Measurements from ENCODE around the gene RAPGEF3.

The RAPGEF3 gene

DNA sequence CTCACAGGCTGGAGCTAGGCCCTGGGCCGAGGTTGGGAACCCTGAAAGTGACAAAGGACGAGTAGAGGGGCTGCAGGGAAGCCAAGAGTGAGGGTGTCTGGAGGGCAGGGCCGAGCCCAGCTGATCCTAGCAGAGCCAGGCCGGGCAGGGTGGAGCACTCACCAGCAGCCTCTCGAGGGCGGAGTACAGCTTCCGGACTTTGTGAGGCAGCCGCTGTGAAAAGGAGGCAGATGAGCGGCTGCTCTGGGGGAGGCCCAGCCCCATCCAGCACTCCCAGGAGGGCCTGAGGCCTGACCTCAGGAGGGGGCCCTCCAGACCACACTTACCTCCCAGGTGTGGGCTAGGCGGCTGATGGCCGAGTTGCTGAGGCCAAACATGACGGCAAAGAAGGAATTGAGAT lies 18.7 kb downstream of the RAPGEF3 start:
- no peak for DNase-seq

DNA sequence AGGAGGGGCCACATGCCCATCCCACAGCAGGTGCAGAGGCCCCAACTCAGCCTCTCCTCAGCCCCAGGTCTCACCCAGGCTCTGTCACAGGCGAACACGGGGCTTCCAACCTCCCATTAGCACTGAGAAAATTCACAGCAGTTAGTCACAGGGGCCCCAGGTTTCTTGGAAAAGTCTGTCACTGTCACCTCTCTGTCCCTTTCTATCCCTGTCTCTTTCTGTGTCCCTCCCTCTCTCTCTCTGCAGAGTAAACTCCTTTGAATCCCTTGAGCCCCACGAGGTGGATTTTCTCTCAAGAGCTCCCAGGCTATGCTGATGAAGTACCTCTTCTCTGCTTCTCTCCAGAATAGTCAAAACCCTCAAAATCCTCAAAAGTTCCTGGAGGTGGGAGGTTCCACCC lies 19.4 kb downstream of the RAPGEF3 start:
- DNase-seq: no peak

GRCh38 chr12:47737936-47738594 lies 20.6 kb downstream of the RAPGEF3 start:
- DNase-seq: no peak

DNA sequence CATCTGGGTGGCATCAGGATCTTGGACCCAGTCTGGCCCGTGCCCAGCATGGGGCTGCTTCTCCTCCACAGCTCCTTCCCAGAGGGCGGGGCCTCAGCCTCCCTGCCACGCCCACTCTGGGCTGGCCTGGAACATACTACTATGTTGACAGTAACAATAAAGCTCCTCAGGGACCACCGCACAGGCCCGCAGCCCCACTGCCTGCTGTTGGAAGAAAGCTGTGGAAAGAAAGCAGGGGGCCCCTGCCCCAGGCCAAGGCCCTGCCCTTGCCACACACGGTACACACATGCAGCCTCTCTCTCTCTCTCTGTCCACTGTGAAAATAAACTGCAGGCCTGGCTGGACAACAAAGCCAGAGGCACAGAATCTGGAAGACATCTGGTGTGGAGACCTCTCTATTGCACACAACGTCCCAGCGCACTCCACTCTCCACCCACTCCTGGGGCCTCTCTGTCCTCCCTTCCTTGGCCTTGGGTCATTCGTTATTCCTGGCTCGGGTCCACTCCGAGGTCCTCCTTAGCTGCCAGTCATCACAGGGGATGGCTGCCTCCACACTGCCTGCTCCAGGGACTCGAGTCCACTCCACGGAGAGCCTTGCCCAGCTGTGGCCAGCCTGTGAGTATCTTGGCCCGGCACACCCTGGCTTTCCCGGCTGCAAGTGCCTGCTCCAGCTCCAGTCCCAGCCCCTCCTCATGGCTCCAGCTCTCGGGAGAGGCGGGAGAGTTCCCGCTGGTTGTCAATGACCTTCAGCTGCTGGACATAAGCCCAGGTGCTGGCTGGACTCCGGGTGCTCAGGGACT lies 21.6 kb downstream of the RAPGEF3 start:
- no peak for DNase-seq

DNA sequence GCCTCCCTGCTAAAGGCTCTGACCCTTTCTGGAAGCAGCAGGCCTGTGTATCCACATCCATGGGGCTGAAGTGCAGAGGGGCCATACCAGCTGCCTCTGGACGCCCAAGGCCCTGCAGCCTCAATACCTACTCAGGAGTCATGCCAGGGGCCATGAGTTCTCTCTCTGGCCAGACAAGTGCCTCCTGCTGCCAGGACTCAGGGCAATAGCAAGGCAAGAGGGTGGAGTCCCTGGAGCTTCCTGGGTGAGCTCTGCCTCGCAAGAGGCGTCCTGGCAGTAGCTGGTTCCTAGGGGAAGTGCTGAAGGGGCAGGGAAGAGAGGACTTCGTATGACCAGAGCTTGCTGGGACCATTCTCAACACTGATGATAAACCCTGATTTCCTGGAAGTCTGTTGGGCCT lies 22.5 kb downstream of the RAPGEF3 start:
- DNase-seq: no peak

DNA sequence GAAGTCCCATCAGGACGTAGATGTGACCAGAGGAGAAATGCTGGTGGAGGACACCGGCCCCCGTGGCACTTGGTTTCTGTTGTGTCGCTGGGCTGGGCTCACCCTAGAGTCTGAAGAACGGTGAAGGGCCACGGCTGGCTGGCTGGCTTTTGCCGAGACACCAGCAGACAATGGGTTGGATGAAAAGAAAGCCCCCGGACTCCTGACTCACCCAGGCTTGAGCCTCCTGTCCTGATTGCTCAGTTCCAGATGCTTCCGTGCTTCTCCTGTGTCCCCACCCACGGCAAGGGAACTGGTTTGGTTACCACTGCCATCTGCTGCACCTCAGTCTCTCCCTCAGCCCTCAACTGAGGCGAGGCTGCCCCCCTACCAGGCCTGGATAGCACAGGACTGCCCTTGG lies 23.0 kb downstream of the RAPGEF3 start:
- DNase-seq: no peak

DNA sequence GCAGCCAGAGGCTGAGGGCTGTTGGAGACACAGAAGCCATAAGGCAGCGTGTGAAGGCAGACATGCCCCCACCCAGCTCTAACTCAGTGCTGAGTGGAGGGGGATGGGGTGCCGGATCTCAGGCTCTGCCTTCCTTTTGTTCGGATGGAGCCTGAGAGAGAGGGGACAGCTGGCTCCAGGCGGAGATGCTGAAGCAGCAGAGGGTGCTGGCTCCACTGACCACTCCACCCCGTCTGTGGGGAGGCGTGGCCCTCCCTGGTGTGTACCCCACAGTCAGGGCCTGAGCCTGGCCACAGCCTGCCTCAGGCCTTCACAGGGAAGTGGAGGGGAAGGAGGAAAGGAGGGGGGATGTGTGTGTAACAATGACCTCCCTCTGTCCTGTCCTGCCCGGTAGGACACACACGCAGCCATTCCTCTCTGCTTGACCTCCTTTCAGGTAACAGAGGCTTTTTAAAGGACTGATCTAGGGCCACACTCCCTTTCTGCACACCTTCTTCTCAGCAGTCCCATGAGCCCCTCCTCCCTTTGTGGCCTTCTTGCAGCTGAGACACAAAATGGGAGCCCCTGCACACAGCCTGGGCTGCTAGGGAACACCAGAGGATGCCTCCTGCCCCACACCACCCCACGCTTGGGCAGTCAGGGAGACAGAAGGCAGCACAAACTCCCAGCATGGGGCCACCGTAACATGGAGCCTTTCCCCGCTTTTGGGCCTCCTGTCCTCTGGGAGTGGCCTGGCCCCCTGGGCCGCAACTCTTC lies 23.8 kb downstream of the RAPGEF3 start:
- no peak for DNase-seq

- no peak for DNase-seq
These were observed 25.5 kb downstream of the RAPGEF3 start for GRCh38 chr12:47733142-47733541.

- DNase-seq: no peak
These were observed 26.2 kb downstream of the RAPGEF3 start for GRCh38 chr12:47732504-47732903.

DNA sequence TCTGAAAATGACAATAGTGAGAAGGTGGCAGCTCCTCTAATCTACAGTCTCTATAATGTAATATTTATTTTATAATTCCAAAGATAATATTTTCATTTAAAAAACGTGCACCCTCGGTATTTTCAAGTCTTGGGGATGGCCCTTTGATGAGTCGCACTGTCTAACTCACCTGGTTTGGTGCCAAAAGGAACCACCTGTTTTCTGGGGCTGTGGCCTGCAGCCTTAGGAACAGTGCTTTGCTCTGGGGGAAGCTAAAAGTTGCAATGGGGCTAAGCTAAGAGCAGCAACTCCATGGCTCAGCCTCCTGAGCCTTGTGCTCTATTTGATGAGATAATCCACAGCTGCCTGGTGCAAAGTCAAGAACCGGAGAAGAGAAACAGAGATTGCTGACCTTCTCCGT lies 27.0 kb downstream of the RAPGEF3 start:
- DNase-seq: no peak

DNA sequence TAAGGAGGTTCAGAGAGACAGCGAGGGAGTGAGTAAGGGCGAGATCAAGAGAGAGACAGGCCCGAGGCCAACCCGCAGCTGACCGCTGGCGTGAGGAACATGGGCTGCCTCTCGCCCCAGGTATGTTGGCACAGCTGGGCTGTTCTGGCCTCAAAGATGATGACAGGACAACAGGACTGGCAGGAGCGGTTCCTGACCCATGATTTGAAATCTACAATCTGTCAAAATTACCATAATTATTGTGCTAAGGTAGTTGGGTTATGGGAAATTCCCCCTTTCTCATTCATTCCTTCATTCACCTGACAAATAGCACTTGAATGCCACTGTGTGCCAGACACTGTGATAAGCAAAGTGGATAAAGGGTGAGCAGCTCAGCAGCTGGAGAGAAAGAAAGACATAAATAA lies 28.3 kb downstream of the RAPGEF3 start:
- DNase-seq: no peak

DNA sequence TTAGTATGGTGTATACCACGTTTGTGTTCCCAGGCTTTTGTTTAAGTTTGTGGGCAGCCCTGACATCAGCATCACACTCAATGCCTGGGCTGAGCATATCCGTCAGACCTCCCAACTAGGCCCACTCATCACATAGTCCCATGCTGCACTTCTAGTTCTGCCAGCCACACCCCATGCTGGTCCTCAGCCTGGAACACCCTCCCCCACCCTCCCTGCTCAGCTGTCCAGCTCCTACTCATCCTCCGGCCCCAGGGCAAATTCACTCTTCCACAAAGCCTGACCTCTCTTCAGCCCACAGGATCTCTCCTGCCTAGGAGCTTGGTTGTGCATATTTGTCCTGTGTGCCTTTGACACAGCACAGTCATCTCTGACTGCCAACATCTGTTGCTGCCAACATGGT lies 29.4 kb downstream of the RAPGEF3 start:
- DNase-seq: no peak

- DNase-seq: no peak
These were observed 32.8 kb downstream of the RAPGEF3 start for GRCh38 chr12:47725893-47726292.

- no peak for DNase-seq
These were observed 33.4 kb downstream of the RAPGEF3 start, which contains the start of gene ENDOU for GRCh38 chr12:47725091-47725772. TSS of gene ENDOU (minus strand) at chr12:47725490. CDS start at chr12:47725413, 77 bp downstream.

- DNase-seq: no peak
These were observed 35.6 kb downstream of the RAPGEF3 start for GRCh38 chr12:47722941-47723631.

DNA sequence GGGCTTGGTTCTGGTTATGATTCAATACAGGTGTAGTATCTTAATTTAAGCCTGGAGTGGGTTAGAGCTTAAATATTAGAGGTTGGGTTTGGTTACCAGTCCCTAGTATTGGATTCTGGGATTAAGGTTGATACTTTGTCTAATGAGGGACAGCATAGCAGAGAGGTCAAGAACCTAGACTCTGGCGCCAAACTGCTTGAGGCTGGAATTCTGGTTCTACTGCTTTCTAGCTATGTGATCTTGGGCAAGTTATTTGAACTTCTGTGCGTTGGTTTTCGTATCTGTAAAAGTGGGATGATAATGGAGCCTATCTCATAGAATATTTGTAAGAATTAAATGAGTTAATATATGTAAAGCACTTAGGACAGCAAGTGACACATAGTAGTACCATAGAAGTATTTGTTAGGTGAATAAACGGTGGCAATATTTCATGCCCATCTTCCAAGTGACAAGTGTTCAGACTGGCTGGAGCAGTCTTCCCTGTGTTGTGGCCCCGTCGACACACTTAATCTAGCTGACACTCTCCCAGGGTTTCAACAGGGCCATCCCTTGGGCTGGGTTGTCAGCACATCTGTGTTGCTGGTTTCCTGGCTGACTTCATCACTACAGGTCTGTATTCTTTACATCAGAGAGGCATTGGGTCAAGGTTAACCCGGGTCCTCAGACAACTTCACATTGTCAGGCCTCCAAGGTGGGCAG lies 36.4 kb downstream of the RAPGEF3 start:
- no peak for DNase-seq

DNA sequence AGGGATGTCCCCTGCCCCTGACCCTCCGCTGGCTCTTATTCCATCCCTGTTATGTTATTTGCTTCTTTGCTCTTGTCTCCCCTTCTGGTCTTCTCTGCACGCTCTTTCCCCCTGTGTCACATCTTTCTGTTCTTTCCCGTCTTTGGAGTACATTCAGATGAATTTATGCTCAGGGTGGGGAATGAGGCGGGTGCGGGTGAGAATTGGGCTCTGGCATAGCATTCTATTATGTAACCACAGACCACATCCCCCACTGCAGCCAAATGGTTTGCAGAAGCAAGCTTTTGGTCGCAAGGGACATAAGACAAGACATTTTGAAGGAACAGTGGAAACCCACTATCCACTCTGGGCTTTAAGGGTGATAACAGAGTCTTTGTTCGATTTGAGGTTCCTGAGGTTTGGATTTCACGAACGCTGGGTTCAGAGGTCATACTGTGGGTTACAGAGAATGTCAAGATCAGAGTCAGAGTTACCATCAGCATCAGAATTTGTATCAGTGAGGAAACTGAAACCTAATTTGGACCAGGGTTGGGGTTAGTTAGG lies 37.2 kb downstream of the RAPGEF3 start:
- no peak for DNase-seq

GRCh38 chr12:47718531-47718930 lies 40.1 kb downstream of the RAPGEF3 start:
- no peak for DNase-seq

DNA sequence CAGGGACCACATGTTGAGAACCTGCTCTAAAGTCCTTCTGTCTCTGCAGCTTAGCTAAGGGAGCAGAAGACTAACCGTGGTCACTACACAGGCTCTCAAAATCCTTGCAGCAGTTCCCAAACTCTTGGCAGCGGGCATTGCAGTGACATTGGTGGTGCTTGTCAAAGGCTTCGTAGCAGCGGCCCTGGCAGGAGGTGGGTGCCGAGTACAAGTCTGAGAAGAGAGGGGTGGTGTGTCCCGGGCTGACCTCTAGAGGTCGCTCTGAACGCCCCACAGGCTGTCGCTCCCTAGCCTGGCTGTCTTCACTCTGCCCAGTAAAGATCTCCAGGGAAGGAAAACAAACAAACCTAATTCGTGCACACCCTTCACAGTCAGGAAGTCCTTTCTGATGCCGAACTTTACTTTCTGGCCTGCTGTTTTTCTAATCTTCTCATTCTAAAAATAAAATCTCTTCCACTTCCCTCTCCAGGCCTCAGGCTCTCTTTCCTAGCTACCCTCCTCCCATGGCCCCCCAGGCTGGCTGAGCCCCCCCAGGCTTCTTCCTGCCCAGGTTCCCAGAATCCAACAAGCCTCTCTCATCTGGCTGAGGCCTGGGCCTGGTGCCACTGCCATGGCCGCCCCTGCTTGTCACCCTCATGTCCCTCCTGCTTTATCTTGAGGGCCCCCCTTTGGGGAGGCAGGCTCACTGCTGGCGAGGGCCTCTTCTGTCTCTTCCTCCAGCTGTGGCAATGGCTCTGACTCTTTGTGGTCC lies 41.1 kb downstream of the RAPGEF3 start:
- DNase-seq: peak; percentile 55

GRCh38 chr12:47717046-47717442 lies 41.6 kb downstream of the RAPGEF3 start:
- DNase-seq: no peak

Data from NCI-H510A (cell line).